Upper lobe of left lung (tissue), 6 donors: ENCODE measurements around the gene B9D1. TPM values are rescaled to one million over a fixed set of nuclear protein-coding genes. Genes with fewer than 3 reads are reported as not detected.
A peak's percentile ranks its signal among the peaks of the same experiment; 100 is the strongest.

Experiments
- ATAC-seq, 2 donors: fragments of 200-7000 bp; cut with Tn5 transposase; one replicate each; pipeline ENCODE4 v1.9.1; 2022; ENCODE audit warnings: mild to moderate bottlenecking in 2 of 2, moderate library complexity in 2 of 2; ENCODE audit not compliant: low FRiP score in 2 of 2
- DNase-seq, 2 donors: peaks; one replicate each; pipeline ENCODE4 v3.0.0-alpha.2; 2019 to 2020
- H3K27ac ChIP-seq, 4 donors: fragments of 200-600 bp; sonication (generic); one replicate each; pipeline ENCODE4 v1.5.1; 2016 to 2019
- H3K27me3 ChIP-seq, 4 donors: fragments of 200-600 bp; sonication (generic); one replicate each; pipeline ENCODE4 v1.5.1; 2017 to 2019
- H3K36me3 ChIP-seq, 4 donors: fragments of 200-600 bp; sonication (generic); one replicate each; pipeline ENCODE4 v1.5.1; 2016 to 2019
- H3K4me1 ChIP-seq, 4 donors: fragments of 200-600 bp; sonication (generic); one replicate each; pipeline ENCODE4 v1.5.1; 2018 to 2019
- H3K4me3 ChIP-seq, 4 donors: fragments of 200-600 bp; sonication (generic); one replicate each; pipeline ENCODE4 v1.5.1; 2017 to 2019; ENCODE audit warnings: mild to moderate bottlenecking in 2 of 4, moderate library complexity in 1 of 4
- H3K9me3 ChIP-seq, 4 donors: fragments of 200-600 bp; sonication (generic); one replicate each; pipeline ENCODE4 v1.5.1; 2018 to 2019
- EP300 ChIP-seq, 4 donors: sonication (generic); formaldehyde crosslinking; IDR thresholded peaks; one replicate each; pipeline ENCODE4 v1.5.1; 2017; ENCODE audit warnings: antibody characterized with exemption in 4 of 4, control low read depth in 2 of 4
- POLR2A ChIP-seq, 4 donors: fragments of 450-650 bp; IDR thresholded peaks; one replicate each; pipeline ENCODE4 v1.5.1; 2016 to 2017; ENCODE audit warnings: antibody characterized with exemption in 4 of 4, mild to moderate bottlenecking in 2 of 4
- POLR2AphosphoS5 ChIP-seq, 2 donors: sonication (generic); formaldehyde crosslinking; IDR thresholded peaks; one replicate each; pipeline ENCODE4 v1.5.1; 2017; ENCODE audit warnings: antibody characterized with exemption in 2 of 2
- WGBS, 2 donors: methylation state at CpG; one replicate each; pipeline ENCODE4 v1.1.5; 2017 to 2018; 5-methylcytosine and 5-hydroxymethylcytosine counted together
- total RNA-seq, 6 donors: library from RNA; depleted of rRNA in 4 of 6; stranded (reverse); fragments of >200 nt in 4 of 6; gene quantifications; one replicate each; pipeline versions ENCODE4 v1.1.0 to v1.2.1, GENCODE V29; 2016 to 2021
- TF ChIP-seq, protein P1 (sequence below), 6 experiments: fragments of 450-650 bp in 4 of 6; fragments of 200-600 bp in 2 of 6; sonication (generic) in 2 of 6; IDR thresholded peaks; one replicate each; pipeline ENCODE4 v1.5.1; 2016 to 2019; ENCODE audit warnings: antibody characterized with exemption in 6 of 6
- donor health status: DM: no; HTN: no; CAD: no; lungs with moderate emphysema.
- donor health status: DM: no; HTN: yes; CAD: no; lungs with severe emphysema.

Gene B9D1
- total RNA-seq, 6 donors from 2014 or later, result 11.7 to 52.4 (median 17.5) TPM

- Histone ChIP-seq H3K4me1 (peaks cover 49 to 57% (median 51%) of the 10 kb centered on the region in 4 donors), H3K9me3 (no peaks in the 10 kb centered on the region), H3K4me3 (peak overlapping the region in 1 of 4 donors; percentile 1), H3K27me3 (no peaks in the 10 kb centered on the region), H3K36me3 (peaks cover 17 to 52% (median 40%) of the 10 kb centered on the region in 4 donors), H3K27ac (peak overlapping the region; percentile 74 to 87 (median 78))
- 69 to 95% methylated on average over 9 of the region's 9 CpGs for WGBS, 2 donors
- ATAC-seq (no peak), DNase-seq (no peak)
- TF ChIP-seq, protein P1, sequence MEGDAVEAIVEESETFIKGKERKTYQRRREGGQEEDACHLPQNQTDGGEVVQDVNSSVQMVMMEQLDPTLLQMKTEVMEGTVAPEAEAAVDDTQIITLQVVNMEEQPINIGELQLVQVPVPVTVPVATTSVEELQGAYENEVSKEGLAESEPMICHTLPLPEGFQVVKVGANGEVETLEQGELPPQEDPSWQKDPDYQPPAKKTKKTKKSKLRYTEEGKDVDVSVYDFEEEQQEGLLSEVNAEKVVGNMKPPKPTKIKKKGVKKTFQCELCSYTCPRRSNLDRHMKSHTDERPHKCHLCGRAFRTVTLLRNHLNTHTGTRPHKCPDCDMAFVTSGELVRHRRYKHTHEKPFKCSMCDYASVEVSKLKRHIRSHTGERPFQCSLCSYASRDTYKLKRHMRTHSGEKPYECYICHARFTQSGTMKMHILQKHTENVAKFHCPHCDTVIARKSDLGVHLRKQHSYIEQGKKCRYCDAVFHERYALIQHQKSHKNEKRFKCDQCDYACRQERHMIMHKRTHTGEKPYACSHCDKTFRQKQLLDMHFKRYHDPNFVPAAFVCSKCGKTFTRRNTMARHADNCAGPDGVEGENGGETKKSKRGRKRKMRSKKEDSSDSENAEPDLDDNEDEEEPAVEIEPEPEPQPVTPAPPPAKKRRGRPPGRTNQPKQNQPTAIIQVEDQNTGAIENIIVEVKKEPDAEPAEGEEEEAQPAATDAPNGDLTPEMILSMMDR (IDR thresholded peaks at IDR 0.05), result no peak
- TF ChIP-seq EP300 (IDR thresholded peaks at IDR 0.05) (no peak), POLR2A (IDR thresholded peaks at IDR 0.05) (no peak), POLR2AphosphoS5 (IDR thresholded peaks at IDR 0.05) (no peak)
Observed at GRCh38 chr17:19385521-19385983, 23.0 kb upstream of the B9D1 start.

GRCh38 chr17:19384723-19385391, 22.3 kb upstream of the B9D1 start:
- Histone ChIP-seq H3K27me3 (no peaks in the 10 kb centered on the region), H3K4me3 (peak overlapping the region in 1 of 4 donors; percentile 1), H3K36me3 (peaks cover 20 to 59% (median 47%) of the 10 kb centered on the region in 4 donors), H3K27ac (peak overlapping the region; percentile 74 to 87 (median 78)), H3K4me1 (peaks cover 50 to 57% (median 50%) of the 10 kb centered on the region in 4 donors), H3K9me3 (no peaks in the 10 kb centered on the region)
- WGBS, 2 donors, result 58 to 70% methylated on average over 5 to 16 of the region's 16 CpGs
- ATAC-seq (peak; percentile 48 to 52), DNase-seq (peak; percentile 44 to 80)
- TF ChIP-seq EP300 (IDR thresholded peaks at IDR 0.05) (peak in 1 of 4 donors; percentile 6), POLR2A (IDR thresholded peaks at IDR 0.05) (peak in 1 of 4 donors; percentile 41), POLR2AphosphoS5 (IDR thresholded peaks at IDR 0.05) (peak; percentile 59 to 70)
- TF ChIP-seq, protein P1 (IDR thresholded peaks at IDR 0.05), result no peak

- TF ChIP-seq POLR2A (IDR thresholded peaks at IDR 0.05), result no peak
- TF ChIP-seq EP300 (IDR thresholded peaks at IDR 0.05), result no peak
- TF ChIP-seq POLR2AphosphoS5 (IDR thresholded peaks at IDR 0.05), result no peak
- TF ChIP-seq, protein P1 (IDR thresholded peaks at IDR 0.05), result no peak
- WGBS, 2 donors, result 76 to 84% methylated on average over 6 of the region's 6 CpGs
- peaks cover 55 to 61% (median 60%) of the 10 kb centered on the region in 4 donors for H3K4me1 ChIP-seq
- ATAC-seq (no peak), DNase-seq (no peak)
- peak overlapping the region; percentile 74 to 87 (median 78) for H3K27ac ChIP-seq
- H3K27me3 ChIP-seq, result no peaks in the 10 kb centered on the region
- H3K9me3 ChIP-seq, result no peaks in the 10 kb centered on the region
- H3K4me3 ChIP-seq, result no peak overlapping the region
- peaks cover 20 to 62% (median 49%) of the 10 kb centered on the region in 4 donors for H3K36me3 ChIP-seq
Observed at GRCh38 chr17:19383681-19384470, 21.4 kb upstream of the B9D1 start.

DNA sequence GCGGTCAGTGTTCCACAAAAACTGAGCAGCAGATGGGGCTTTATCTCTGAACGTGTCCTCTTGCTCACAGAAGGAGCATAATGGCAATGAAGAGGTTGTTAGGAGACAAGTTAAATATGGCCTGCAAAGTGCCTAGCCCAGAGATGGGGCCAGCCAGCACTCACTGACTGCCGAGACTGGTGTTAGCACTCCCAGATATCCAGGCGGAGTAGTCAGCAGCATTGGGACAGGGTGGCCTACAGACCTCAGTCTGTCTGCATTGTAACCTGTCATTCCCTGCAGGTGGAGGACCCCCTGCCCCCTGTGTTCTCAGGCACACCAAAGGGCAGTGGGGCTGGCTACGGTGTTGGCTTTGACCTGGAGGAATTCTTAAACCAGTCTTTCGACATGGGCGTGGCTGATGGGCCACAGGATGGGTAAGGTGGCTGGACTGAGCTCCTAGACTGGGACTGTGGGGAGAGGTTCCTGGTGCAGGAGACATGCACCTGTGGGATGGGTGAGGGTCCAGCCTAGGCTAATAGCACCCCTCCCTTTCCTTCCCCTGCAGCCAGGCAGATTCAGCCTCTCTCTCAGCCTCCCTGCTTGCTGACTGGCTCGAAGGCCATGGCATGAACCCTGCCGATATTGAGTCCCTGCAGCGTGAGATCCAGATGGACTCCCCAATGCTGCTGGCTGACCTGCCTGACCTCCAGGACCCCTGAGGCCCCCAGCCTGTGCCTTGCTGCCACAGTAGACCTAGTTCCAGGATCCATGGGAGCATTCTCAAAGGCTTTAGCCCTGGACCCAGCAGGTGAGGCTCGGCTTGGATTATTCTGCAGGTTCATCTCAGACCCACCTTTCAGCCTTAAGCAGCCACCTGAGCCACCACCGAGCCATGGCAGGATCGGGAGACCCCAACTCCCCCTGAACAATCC, 20.3 kb upstream of the B9D1 start:
- H3K9me3 ChIP-seq, result no peaks in the 10 kb centered on the region
- 84 to 88% methylated on average over 8 to 12 of the region's 13 CpGs for WGBS, 2 donors
- TF ChIP-seq POLR2AphosphoS5 (IDR thresholded peaks at IDR 0.05), result no peak
- TF ChIP-seq POLR2A (IDR thresholded peaks at IDR 0.05), result no peak
- TF ChIP-seq, protein P1 (IDR thresholded peaks at IDR 0.05), result no peak
- TF ChIP-seq EP300 (IDR thresholded peaks at IDR 0.05), result no peak
- H3K4me1 ChIP-seq, result peaks cover 48 to 63% (median 52%) of the 10 kb centered on the region in 4 donors
- H3K36me3 ChIP-seq, result peaks cover 20 to 62% (median 49%) of the 10 kb centered on the region in 4 donors
- DNase-seq (no peak), ATAC-seq (no peak)
- peak overlapping the region in 3 of 4 donors; percentile 49 to 87 (median 57) for H3K27ac ChIP-seq
- H3K27me3 ChIP-seq, result no peaks in the 10 kb centered on the region
- H3K4me3 ChIP-seq, result no peak overlapping the region
